Heart right ventricle (tissue), 16 donors: ENCODE results near the gene RPA3. TPM values are rescaled to one million over a fixed set of nuclear protein-coding genes. Genes with fewer than 3 reads are reported as not detected.

ENCODE experiments used
- ATAC-seq, 8 donors: fragments of 200-7000 bp; cut with Tn5 transposase; one replicate each; pipeline ENCODE4 v1.9.1; 2020; ENCODE audit warnings: mild to moderate bottlenecking in 8 of 8, moderate library complexity in 8 of 8, moderate number of reproducible peaks in 1 of 8
- DNase-seq, 2 donors: peaks; one replicate each; pipeline ENCODE4 v3.0.0-alpha.2; 2020
- H3K27ac ChIP-seq, 10 donors: fragments of 200-600 bp; sonication (generic) in 2 of 10; one replicate each; pipeline versions ENCODE4 v1.5.0 to v1.8.0; 2020 to 2022; ENCODE audit warnings: mild to moderate bottlenecking in 3 of 10
- H3K27me3 ChIP-seq, 7 donors: fragments of 200-600 bp; one replicate each; pipeline ENCODE4 v1.8.0; 2021 to 2022; ENCODE audit warnings: mild to moderate bottlenecking in 2 of 7
- H3K36me3 ChIP-seq, 9 donors: fragments of 200-600 bp; sonication (generic) in 1 of 9; one replicate each; pipeline versions ENCODE4 v1.5.0 to v1.8.0; 2020 to 2022; ENCODE audit warnings: mild to moderate bottlenecking in 2 of 9
- H3K4me1 ChIP-seq, 9 donors: fragments of 200-600 bp; sonication (generic) in 1 of 9; one replicate each; pipeline versions ENCODE4 v1.5.0 to v1.8.0; 2020 to 2022; ENCODE audit warnings: mild to moderate bottlenecking in 4 of 9
- H3K4me3 ChIP-seq, 10 donors: fragments of 200-600 bp; sonication (generic) in 2 of 10; one replicate each; pipeline versions ENCODE4 v1.5.0 to v1.8.0; 2020 to 2022; ENCODE audit warnings: mild to moderate bottlenecking in 7 of 10, moderate library complexity in 2 of 10
- H3K9me3 ChIP-seq, 11 donors: fragments of 200-600 bp in 10 of 11; sonication (generic) in 2 of 11; one replicate each; pipeline versions ENCODE4 v1.5.0 to v1.8.0; 2013 to 2022; ENCODE audit warnings: mild to moderate bottlenecking in 2 of 11, control low read depth in 1 of 11, moderate library complexity in 1 of 11
- WGBS, 2 donors: extraction: QIAGEN DNeasy Blood & Tissue Kit; methylation state at CpG; one replicate each; pipeline ENCODE4 v1.1.7; 2013; ENCODE audit warnings: inconsistent platforms in 1 of 2; 5-methylcytosine and 5-hydroxymethylcytosine counted together
- intact Hi-C, 10 donors: fragments of 100-400 bp; cut with DNase I; formaldehyde crosslinking; loops; one replicate each; pipeline versions ENCODE4 v1.11.1 to v1.14.2; 2022
- polyA plus RNA-seq, 2 donors: library from polyadenylated mRNA; stranded (reverse); fragments of 200-250 nt; gene quantifications; one replicate each; pipeline ENCODE4 v1.2.3, GENCODE V29; 2013
- total RNA-seq, 10 donors: library from RNA; stranded (reverse); fragmentation: NEBNext Ultra II Directional in 3 of 10; extraction: Animal tissue kit (Norgen Biotek cat#: 25700) in 3 of 10; gene quantifications; one replicate each; pipeline versions ENCODE4 v1.2.1 to v1.2.4, GENCODE V29; 2021 to 2023
- TF ChIP-seq, protein P1 (sequence below), 9 donors: fragments of 200-600 bp; sonication (generic) in 2 of 9; IDR thresholded peaks; one replicate each; pipeline versions ENCODE4 v1.5.0 to v1.8.0; 2021 to 2022; ENCODE audit warnings: antibody characterized with exemption in 9 of 9, mild to moderate bottlenecking in 5 of 9, moderate library complexity in 1 of 9
- donor health status: Arrhythmogenic right ventricular cardiomyopathy.
- donor health status: ischemic (EF 13 %, LVEDD 7.1; RV severe dilation, severe dysfunction).
- donor health status: healthy with polysubstance abuse.
- donor health status: DM: no; HTN: yes; CAD: no.
- donor health status: DM: no; HTN: no; CAD: no.
- donor health status: ischemic (EF 25% LVEDD 6.9; RV normal size, moderate dysfunction).
- donor health status: ischemic (EF 25% LVEDD 5.7; RV mildly dilated, moderate dysfunction).
- donor health status: healthy.
- donor health status: DM: yes; HTN: yes; CAD: no.
- donor health status: Ischemic cardiomyopathy.
- donor health status: ischemic (EF 35%, LVEDD 5.7; RV mildly dilated, moderate dysfunction).
- donor health status: nonischemic (EF 11% LVEDD 7.7; RV severe dilation, severe dysfunction).
- donor health status: DM: yes; HTN: yes; CAD: no.
- donor health status: PGD.
- donor health status: ischemic (EF 29% LVEDD 5.4; RV normal size, mild dysfunction).
- donor health status: nonischemic (EF 23%, LVEDD 6.1; RV moderate dilation, normal function).

The RPA3 gene
- total and polyA plus RNA-seq, 12 donors = 15.9 to 25.9 (median 22.1) TPM

DNA sequence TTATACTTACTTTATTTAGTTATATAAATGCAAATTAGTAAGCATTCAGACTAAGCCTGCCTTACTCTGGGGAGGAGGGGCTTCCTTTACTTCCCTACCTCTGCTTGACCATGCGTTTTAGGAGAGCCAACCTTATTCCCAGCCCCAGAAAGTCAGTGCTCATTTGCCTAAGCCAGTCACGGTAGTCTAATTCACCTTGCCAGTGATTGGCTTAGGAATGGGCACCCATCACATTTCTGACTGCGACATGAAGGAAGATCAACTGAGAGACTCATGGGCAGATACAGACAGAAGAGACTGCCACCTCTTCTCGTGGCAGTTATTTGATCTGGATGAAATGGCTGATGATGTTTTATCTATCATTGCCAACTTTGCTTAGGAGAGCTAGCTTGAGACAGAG is 29.5 kb downstream of the RPA3 start:
- intact Hi-C loops = loop anchor here in 4 of 10 donors (5.0 to 10.0 kb wide), 5 partner anchors 58 to 526 kb away; no protein-coding TSS in a partner anchor
- Histone ChIP-seq H3K4me1 (peaks cover 0 to 35% (median 19%) of the 10 kb centered on the region in 9 donors), H3K27ac (peak overlapping the region; percentile 27 to 87 (median 74)), H3K36me3 (no peaks in the 10 kb centered on the region), H3K27me3 (no peaks in the 10 kb centered on the region), H3K9me3 (no peaks in the 10 kb centered on the region), H3K4me3 (peak overlapping the region in 9 of 10 donors; percentile 14 to 48 (median 41))
- 55 to 72% methylated on average over 4 of the region's 4 CpGs for WGBS, 2 donors
- TF ChIP-seq, protein P1, sequence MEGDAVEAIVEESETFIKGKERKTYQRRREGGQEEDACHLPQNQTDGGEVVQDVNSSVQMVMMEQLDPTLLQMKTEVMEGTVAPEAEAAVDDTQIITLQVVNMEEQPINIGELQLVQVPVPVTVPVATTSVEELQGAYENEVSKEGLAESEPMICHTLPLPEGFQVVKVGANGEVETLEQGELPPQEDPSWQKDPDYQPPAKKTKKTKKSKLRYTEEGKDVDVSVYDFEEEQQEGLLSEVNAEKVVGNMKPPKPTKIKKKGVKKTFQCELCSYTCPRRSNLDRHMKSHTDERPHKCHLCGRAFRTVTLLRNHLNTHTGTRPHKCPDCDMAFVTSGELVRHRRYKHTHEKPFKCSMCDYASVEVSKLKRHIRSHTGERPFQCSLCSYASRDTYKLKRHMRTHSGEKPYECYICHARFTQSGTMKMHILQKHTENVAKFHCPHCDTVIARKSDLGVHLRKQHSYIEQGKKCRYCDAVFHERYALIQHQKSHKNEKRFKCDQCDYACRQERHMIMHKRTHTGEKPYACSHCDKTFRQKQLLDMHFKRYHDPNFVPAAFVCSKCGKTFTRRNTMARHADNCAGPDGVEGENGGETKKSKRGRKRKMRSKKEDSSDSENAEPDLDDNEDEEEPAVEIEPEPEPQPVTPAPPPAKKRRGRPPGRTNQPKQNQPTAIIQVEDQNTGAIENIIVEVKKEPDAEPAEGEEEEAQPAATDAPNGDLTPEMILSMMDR (IDR thresholded peaks at IDR 0.05) = no peak
- DNase-seq (peak in 1 of 2 donors; percentile 45), ATAC-seq (peak; percentile 57 to 93 (median 84))

DNA sequence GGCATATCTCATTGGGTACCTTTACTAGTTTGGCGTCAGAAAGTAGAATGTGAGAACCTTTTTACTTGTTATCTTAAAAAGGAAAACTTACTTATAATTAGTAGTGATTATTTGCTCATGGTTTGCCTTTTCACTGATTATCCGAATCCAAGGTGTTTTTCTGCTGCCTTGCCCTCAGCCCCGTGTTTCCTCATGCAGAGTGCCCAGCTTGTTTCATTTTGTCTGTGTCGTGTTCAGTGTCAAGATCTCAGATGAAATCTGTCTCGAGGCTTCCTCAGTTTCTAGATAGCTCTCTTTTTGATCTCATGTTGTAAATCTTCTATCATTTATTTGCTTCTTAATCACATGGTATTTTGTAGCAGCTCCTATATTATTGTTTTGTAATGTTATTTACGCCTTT is 30.1 kb downstream of the RPA3 start:
- Histone ChIP-seq H3K4me1 (peaks cover 0 to 33% (median 22%) of the 10 kb centered on the region in 9 donors), H3K27ac (peak overlapping the region; percentile 27 to 87 (median 74)), H3K36me3 (no peaks in the 10 kb centered on the region), H3K27me3 (no peaks in the 10 kb centered on the region), H3K9me3 (no peaks in the 10 kb centered on the region), H3K4me3 (peak overlapping the region in 7 of 10 donors; percentile 16 to 48 (median 35))
- DNase-seq (no peak), ATAC-seq (peak in 3 of 8 donors; percentile 59 to 66 (median 61))
- WGBS, 2 donors = 31 to 32% methylated on average over 6 of the region's 6 CpGs
- intact Hi-C loops = loop anchor here in 4 of 10 donors (5.0 to 10.0 kb wide), 5 partner anchors 59 to 526 kb away; no protein-coding TSS in a partner anchor
- TF ChIP-seq, protein P1 (IDR thresholded peaks at IDR 0.05) = no peak

- Histone ChIP-seq H3K4me1 (peaks cover 3 to 38% (median 26%) of the 10 kb centered on the region in 9 donors), H3K27ac (peak overlapping the region in 9 of 10 donors; percentile 50 to 87 (median 75)), H3K9me3 (no peaks in the 10 kb centered on the region), H3K27me3 (no peaks in the 10 kb centered on the region), H3K4me3 (peak overlapping the region in 6 of 10 donors; percentile 24 to 48 (median 38)), H3K36me3 (no peaks in the 10 kb centered on the region)
- ATAC-seq (peak in 7 of 8 donors; percentile 34 to 82 (median 54)), DNase-seq (no peak)
- WGBS, 2 donors = 0 to 3% methylated on average over 1 of the region's 1 CpG
- intact Hi-C loops = loop anchor here in 4 of 10 donors (5.0 to 10.0 kb wide), 5 partner anchors 60 to 527 kb away; no protein-coding TSS in a partner anchor
- TF ChIP-seq, protein P1 (IDR thresholded peaks at IDR 0.05) = no peak
Measured at GRCh38 chr7:7687800-7688199, 30.6 kb downstream of the RPA3 start.

- intact Hi-C loops = loop anchor here in 4 of 10 donors (5.0 to 10.0 kb wide), 5 partner anchors 60 to 528 kb away; no protein-coding TSS in a partner anchor
- peak overlapping the region in 1 of 10 donors; percentile 29 for H3K4me3 ChIP-seq
Measured at GRCh38 chr7:7686811-7687508, 31.4 kb downstream of the RPA3 start.

More at GRCh38 chr7:7686811-7687508, 31.4 kb downstream of the RPA3 start:
- 48 to 54% methylated on average over 2 of the region's 2 CpGs for WGBS, 2 donors
- Histone ChIP-seq H3K9me3 (no peaks in the 10 kb centered on the region), H3K4me1 (peaks cover 5 to 47% (median 34%) of the 10 kb centered on the region in 9 donors), H3K27me3 (no peaks in the 10 kb centered on the region), H3K36me3 (no peaks in the 10 kb centered on the region), H3K27ac (peak overlapping the region in 9 of 10 donors; percentile 19 to 87 (median 75))
- TF ChIP-seq, protein P1 (IDR thresholded peaks at IDR 0.05) = no peak
- ATAC-seq = peak in 1 of 8 donors; percentile 2
- DNase-seq = no peak
